Cardiac muscle cell (in vitro differentiated cells and primary cell): Measurements from ENCODE around the gene MYEOV. TPM values are rescaled to one million over a fixed set of nuclear protein-coding genes. Genes with fewer than 3 reads are reported as not detected.

Experiments
- DNase-seq, 2 donors: peaks; one replicate each; pipeline versions ENCODE4 v3.0.0 to v3.0.0-alpha.2; 2010 to 2017; ENCODE audit warnings: low read depth in 1 of 2, low spot score in 1 of 2
- H3K27ac ChIP-seq: fragments of 200-600 bp; sonication (generic); 2 replicates; pipeline ENCODE4 v1.5.1; 2016
- H3K27me3 ChIP-seq: fragments of 200-600 bp; sonication (generic); 2 replicates; pipeline ENCODE4 v1.6.0; 2016; ENCODE audit warnings: control low read depth
- H3K36me3 ChIP-seq: fragments of 200-600 bp; sonication (generic); 2 replicates; pipeline ENCODE4 v1.5.1; 2016; ENCODE audit warnings: control low read depth
- H3K4me1 ChIP-seq: fragments of 200-600 bp; sonication (generic); 2 replicates; pipeline ENCODE4 v1.8.1; 2017; ENCODE audit warnings: low read depth, mild to moderate bottlenecking, mixed run types
- H3K4me3 ChIP-seq: fragments of 200-600 bp; sonication (generic); 2 replicates; pipeline ENCODE4 v1.5.1; 2016; ENCODE audit warnings: mild to moderate bottlenecking
- H3K9me3 ChIP-seq: fragments of 200-600 bp; sonication (generic); 2 replicates; pipeline ENCODE4 v1.5.1; 2017; ENCODE audit warnings: low read depth, mild to moderate bottlenecking, control low read depth
- CTCF ChIP-seq: IDR thresholded peaks from 2 replicates; pipeline ENCODE4 v1.5.1; 2012; ENCODE audit warnings: low read depth, mild to moderate bottlenecking, low read length
- polyA plus RNA-seq: library from polyadenylated mRNA; unstranded; fragments of >200 nt; fragmentation: Nextera tagmentation; extraction: Ambion mirVana; gene quantifications from 2 replicates; pipeline ENCODE4 v1.2.1, GENCODE V29; 2016
- total RNA-seq: library from RNA; depleted of rRNA; stranded (reverse); fragments of >200 nt; gene quantifications from 2 replicates; pipeline ENCODE4 v1.2.3, GENCODE V29; 2016

Gene MYEOV
- total and polyA plus RNA-seq, 2 experiments from 2014 or later = 0.51 TPM; not detected in 1

DNA sequence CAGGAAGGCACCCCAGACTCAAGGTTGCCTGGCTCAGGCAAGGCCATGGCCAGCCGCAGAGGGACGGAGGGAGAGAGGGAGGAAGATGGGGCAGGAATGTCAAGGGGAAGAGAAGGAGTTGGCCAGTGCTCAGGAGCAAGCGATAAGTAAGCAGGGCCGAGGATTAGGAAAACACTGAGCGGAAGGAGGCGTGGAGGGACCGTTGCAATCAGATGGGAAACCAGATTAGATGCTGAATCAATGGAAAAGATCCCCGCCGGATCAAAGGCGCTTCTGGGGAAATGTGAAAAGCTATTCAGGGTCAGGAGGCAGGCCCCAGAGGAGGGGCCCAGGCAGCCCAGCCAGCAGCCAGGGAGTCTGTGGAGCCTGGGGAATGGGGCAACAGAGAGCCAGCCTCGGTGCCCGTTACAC is 26.6 kb upstream of the MYEOV start:
- Histone ChIP-seq H3K27ac (no peak overlapping the region), H3K4me3 (no peak overlapping the region), H3K36me3 (no peaks in the 10 kb centered on the region), H3K27me3 (no peaks in the 10 kb centered on the region), H3K9me3 (no peaks in the 10 kb centered on the region), H3K4me1 (peaks cover 10% of the 10 kb centered on the region)
- no peak for DNase-seq
- TF ChIP-seq CTCF = no peak

GRCh38 chr11:69268911-69269310 is 25.0 kb upstream of the MYEOV start:
- Histone ChIP-seq H3K4me1 (peaks cover 5% of the 10 kb centered on the region), H3K27ac (no peak overlapping the region), H3K9me3 (no peaks in the 10 kb centered on the region), H3K27me3 (no peaks in the 10 kb centered on the region), H3K36me3 (no peaks in the 10 kb centered on the region), H3K4me3 (no peak overlapping the region)
- TF ChIP-seq CTCF = no peak
- DNase-seq = no peak

- no peak for TF ChIP-seq CTCF
- DNase-seq = no peak
Measured at GRCh38 chr11:69269388-69269787, 24.6 kb upstream of the MYEOV start.

DNA sequence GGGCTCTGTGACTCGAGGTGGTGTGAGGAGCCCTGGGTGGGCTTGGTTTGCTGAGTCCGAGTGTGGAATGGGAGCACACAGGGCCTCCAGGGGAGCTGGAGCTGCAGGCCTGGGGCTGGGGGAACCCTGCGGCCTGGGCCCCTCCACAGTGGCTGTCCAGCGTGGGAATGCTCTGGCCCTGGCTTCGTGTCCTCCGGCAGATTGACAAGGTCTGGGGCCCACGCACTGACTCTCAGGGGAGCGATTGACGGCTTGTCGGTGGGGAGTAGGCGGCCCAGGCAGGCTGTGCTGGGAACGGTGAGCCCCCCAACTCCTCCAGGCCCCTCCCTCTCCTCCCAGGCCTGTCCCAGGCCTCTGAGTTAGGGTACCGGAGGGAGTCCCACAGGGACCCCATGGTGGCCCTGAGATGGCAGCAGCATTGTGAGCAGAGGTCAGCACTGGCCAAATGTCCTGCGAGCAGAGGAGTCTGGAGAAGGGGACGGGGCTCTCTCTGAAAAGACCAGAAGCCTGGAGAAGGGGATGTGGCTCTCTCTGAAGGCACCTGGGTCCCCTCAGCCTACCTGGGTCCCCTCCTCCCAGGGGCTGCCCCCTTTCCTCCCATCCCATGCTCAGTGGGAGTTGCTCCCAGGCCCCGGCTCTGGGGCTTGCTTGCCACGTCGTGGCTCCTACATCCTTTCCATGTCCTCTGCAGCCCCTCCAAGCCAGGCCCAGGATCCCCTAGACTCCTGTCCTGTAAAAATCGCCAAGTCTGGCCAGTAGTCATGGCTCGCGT is 23.8 kb upstream of the MYEOV start:
- Histone ChIP-seq H3K4me1 (no peaks in the 10 kb centered on the region), H3K9me3 (no peaks in the 10 kb centered on the region), H3K27me3 (no peaks in the 10 kb centered on the region), H3K4me3 (no peak overlapping the region), H3K36me3 (no peaks in the 10 kb centered on the region), H3K27ac (no peak overlapping the region)
- no peak for DNase-seq
- TF ChIP-seq CTCF = no peak

More at GRCh38 chr11:69269388-69269787, 24.6 kb upstream of the MYEOV start:
- Histone ChIP-seq H3K9me3 (no peaks in the 10 kb centered on the region), H3K36me3 (no peaks in the 10 kb centered on the region), H3K27ac (no peak overlapping the region), H3K4me3 (no peak overlapping the region), H3K4me1 (no peaks in the 10 kb centered on the region), H3K27me3 (no peaks in the 10 kb centered on the region)

GRCh38 chr11:69270941-69271340 is 23.0 kb upstream of the MYEOV start:
- Histone ChIP-seq H3K36me3 (no peaks in the 10 kb centered on the region), H3K4me1 (no peaks in the 10 kb centered on the region), H3K4me3 (no peak overlapping the region), H3K9me3 (no peaks in the 10 kb centered on the region), H3K27ac (no peak overlapping the region), H3K27me3 (no peaks in the 10 kb centered on the region)
- TF ChIP-seq CTCF = no peak
- DNase-seq = no peak
